HepG2 (cell line): ENCODE data around the gene ADAT3. TPM values are rescaled to one million over a fixed set of nuclear protein-coding genes. Genes with fewer than 3 reads are reported as not detected.

Source experiments
- ASH2L ChIP-seq: fragments of 300-600, 200-600 bp; sonication (generic); IDR thresholded peaks from 2 replicates; pipeline ENCODE4 v1.7.0; 2017; ENCODE audit warnings: low read depth, mild to moderate bottlenecking, moderate library complexity, mixed read lengths, low read length; ENCODE audit not compliant: insufficient read length
- CREM ChIP-seq, 2 experiments: sonication (generic) in 1 of 2; formaldehyde crosslinking in 1 of 2; IDR thresholded peaks; 2 replicates each; pipeline versions ENCODE4 v1.4.0 to v1.6.1; 2016 to 2020; ENCODE audit warnings: antibody characterized with exemption in 1 of 2, mild to moderate bottlenecking in 1 of 2, missing genetic modification reagents in 1 of 2
- LCORL ChIP-seq, 2 experiments: fragments of 450-650 bp in 1 of 2; sonication (generic) in 1 of 2; formaldehyde crosslinking in 1 of 2; IDR thresholded peaks; 2 replicates each; pipeline versions ENCODE4 v1.5.0 to v1.6.1; 2017 to 2020; ENCODE audit warnings: antibody characterized with exemption in 1 of 2, missing genetic modification reagents in 1 of 2
- NR2F1 ChIP-seq, 2 experiments: fragments of 450-650 bp in 1 of 2; formaldehyde crosslinking in 1 of 2; IDR thresholded peaks; 2 replicates each; pipeline versions ENCODE4 v1.5.0 to v1.6.1; 2016 to 2020; ENCODE audit warnings: mild to moderate bottlenecking in 1 of 2, missing compliant biosample characterization in 1 of 2, missing genetic modification reagents in 1 of 2, moderate library complexity in 1 of 2
- SIX4 ChIP-seq: sonication (generic); formaldehyde crosslinking; IDR thresholded peaks from 2 replicates; pipeline ENCODE4 v1.4.0; 2020; ENCODE audit warnings: missing genetic modification reagents
- SP4 ChIP-seq: sonication (generic); formaldehyde crosslinking; IDR thresholded peaks from 2 replicates; pipeline ENCODE4 v1.8.1; 2023; ENCODE audit warnings: mild to moderate bottlenecking, missing genetic modification reagents
- TARDBP ChIP-seq: sonication (generic); formaldehyde crosslinking; IDR thresholded peaks from 2 replicates; pipeline ENCODE4 v1.8.0; 2022; ENCODE audit warnings: mild to moderate bottlenecking, missing genetic modification reagents
- TGIF2 ChIP-seq: IDR thresholded peaks from 2 replicates; pipeline ENCODE4 v1.6.1; 2016; ENCODE audit warnings: control low read depth, missing compliant biosample characterization
- ZBTB38 ChIP-seq: sonication (generic); formaldehyde crosslinking; IDR thresholded peaks from 2 replicates; pipeline ENCODE4 v1.5.1; 2020; ENCODE audit warnings: mild to moderate bottlenecking, missing genetic modification reagents
- ZNF143 ChIP-seq: sonication (generic); formaldehyde crosslinking; IDR thresholded peaks from 2 replicates; pipeline ENCODE4 v1.4.0; 2020; ENCODE audit warnings: missing genetic modification reagents
- ZNF430 ChIP-seq: sonication (generic); formaldehyde crosslinking; IDR thresholded peaks from 2 replicates; pipeline ENCODE4 v1.9.0; 2021; ENCODE audit warnings: mild to moderate bottlenecking, missing genetic modification reagents
- ZNF788 ChIP-seq: sonication (generic); formaldehyde crosslinking; IDR thresholded peaks from 2 replicates; pipeline ENCODE4 v1.5.0; 2020; ENCODE audit warnings: mild to moderate bottlenecking, missing genetic modification reagents, borderline replicate concordance
- polyA plus RNA-seq, 8 experiments: library from polyadenylated mRNA; depleted of rRNA in 3 of 8; stranded (reverse) in 7 of 8; unstranded in 1 of 8; fragments of >200 nt; fragmentation: Illumina TruSeq in 4 of 8; extraction: Trizol in 4 of 8; gene quantifications; 2 replicates each; pipeline versions ENCODE4 v1.2.1 to v1.2.3, GENCODE V29; 2011 to 2016; ENCODE audit warnings: low read depth in 4 of 8, missing spikeins in 1 of 8, mixed read lengths in 1 of 8; ENCODE audit not compliant: insufficient read depth in 1 of 8
- total RNA-seq, 5 experiments: library from RNA; depleted of rRNA; stranded (reverse); fragments of >200 nt; fragmentation: Illumina TruSeq; extraction: Trizol; gene quantifications; 2 replicates each; pipeline ENCODE4 v1.2.3, GENCODE V29; 2016; ENCODE audit warnings: low read depth in 1 of 5
- TF ChIP-seq, protein P1 (sequence below): IDR thresholded peaks from 2 replicates; pipeline ENCODE4 v1.6.1; 2016; ENCODE audit warnings: low read depth, missing genetic modification reagents, missing compliant biosample characterization
- TF ChIP-seq, protein P2 (sequence below): sonication (generic); formaldehyde crosslinking; IDR thresholded peaks from 2 replicates; pipeline ENCODE4 v1.4.0; 2020; ENCODE audit warnings: mild to moderate bottlenecking, missing genetic modification reagents, borderline replicate concordance
- TF ChIP-seq, protein P3 (sequence below): sonication (generic); formaldehyde crosslinking; IDR thresholded peaks from 2 replicates; pipeline ENCODE4 v1.4.0; 2020; ENCODE audit warnings: mild to moderate bottlenecking, missing genetic modification reagents

Gene ADAT3
- total and polyA plus RNA-seq, 2 of the 13 experiments (the other 11 are each of a cell fraction or from before 2014, with no cell fraction given) = 0.95 to 3.5 TPM

DNA sequence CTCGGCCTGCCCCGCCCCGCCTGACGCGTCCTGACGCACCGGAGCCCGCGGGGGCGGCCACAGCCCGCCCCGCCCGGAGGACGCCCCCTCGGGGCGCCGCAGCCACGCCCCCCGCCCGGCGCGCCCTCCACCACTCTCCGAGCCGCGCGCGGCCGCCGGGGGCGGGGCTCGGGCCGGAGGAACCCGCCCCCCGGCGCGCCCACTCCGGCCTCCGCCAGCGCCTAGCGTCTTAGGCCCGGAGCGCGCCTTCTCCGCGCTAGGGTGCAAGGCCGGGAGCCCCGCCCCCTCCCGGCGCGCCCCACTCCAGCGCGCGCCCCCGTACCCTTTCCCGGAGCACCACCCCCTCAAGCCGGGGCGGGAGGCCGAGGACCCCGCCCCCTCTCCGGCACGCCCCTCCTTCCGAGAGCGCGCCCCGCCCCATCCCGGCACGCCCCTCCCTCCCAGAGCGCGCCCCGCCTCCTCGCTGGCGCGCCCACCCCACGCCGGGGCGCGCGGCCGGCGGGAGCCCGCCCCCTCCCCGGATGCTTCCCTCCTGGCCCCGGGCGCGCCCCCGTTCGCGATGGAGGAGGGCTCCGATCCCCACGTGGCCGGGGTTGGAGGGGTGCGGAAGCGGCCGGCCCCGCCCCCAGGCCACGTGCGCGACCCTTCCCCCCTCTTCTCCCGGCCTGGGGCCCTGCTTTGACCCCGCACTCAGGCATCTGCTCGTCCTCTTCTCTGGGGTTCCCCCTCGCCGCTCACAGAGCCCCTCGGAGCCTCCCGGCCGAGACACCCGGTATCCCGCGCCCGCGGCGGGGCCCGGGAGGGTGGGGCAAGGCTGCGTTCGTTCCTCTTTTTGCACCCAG, 41.3 kb upstream of the ADAT3 start (continued):
- TF ChIP-seq, protein P1, sequence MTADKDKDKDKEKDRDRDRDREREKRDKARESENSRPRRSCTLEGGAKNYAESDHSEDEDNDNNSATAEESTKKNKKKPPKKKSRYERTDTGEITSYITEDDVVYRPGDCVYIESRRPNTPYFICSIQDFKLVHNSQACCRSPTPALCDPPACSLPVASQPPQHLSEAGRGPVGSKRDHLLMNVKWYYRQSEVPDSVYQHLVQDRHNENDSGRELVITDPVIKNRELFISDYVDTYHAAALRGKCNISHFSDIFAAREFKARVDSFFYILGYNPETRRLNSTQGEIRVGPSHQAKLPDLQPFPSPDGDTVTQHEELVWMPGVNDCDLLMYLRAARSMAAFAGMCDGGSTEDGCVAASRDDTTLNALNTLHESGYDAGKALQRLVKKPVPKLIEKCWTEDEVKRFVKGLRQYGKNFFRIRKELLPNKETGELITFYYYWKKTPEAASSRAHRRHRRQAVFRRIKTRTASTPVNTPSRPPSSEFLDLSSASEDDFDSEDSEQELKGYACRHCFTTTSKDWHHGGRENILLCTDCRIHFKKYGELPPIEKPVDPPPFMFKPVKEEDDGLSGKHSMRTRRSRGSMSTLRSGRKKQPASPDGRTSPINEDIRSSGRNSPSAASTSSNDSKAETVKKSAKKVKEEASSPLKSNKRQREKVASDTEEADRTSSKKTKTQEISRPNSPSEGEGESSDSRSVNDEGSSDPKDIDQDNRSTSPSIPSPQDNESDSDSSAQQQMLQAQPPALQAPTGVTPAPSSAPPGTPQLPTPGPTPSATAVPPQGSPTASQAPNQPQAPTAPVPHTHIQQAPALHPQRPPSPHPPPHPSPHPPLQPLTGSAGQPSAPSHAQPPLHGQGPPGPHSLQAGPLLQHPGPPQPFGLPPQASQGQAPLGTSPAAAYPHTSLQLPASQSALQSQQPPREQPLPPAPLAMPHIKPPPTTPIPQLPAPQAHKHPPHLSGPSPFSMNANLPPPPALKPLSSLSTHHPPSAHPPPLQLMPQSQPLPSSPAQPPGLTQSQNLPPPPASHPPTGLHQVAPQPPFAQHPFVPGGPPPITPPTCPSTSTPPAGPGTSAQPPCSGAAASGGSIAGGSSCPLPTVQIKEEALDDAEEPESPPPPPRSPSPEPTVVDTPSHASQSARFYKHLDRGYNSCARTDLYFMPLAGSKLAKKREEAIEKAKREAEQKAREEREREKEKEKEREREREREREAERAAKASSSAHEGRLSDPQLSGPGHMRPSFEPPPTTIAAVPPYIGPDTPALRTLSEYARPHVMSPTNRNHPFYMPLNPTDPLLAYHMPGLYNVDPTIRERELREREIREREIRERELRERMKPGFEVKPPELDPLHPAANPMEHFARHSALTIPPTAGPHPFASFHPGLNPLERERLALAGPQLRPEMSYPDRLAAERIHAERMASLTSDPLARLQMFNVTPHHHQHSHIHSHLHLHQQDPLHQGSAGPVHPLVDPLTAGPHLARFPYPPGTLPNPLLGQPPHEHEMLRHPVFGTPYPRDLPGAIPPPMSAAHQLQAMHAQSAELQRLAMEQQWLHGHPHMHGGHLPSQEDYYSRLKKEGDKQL (CRISPR knock-in tag) = no peak
- TF ChIP-seq, protein P2, sequence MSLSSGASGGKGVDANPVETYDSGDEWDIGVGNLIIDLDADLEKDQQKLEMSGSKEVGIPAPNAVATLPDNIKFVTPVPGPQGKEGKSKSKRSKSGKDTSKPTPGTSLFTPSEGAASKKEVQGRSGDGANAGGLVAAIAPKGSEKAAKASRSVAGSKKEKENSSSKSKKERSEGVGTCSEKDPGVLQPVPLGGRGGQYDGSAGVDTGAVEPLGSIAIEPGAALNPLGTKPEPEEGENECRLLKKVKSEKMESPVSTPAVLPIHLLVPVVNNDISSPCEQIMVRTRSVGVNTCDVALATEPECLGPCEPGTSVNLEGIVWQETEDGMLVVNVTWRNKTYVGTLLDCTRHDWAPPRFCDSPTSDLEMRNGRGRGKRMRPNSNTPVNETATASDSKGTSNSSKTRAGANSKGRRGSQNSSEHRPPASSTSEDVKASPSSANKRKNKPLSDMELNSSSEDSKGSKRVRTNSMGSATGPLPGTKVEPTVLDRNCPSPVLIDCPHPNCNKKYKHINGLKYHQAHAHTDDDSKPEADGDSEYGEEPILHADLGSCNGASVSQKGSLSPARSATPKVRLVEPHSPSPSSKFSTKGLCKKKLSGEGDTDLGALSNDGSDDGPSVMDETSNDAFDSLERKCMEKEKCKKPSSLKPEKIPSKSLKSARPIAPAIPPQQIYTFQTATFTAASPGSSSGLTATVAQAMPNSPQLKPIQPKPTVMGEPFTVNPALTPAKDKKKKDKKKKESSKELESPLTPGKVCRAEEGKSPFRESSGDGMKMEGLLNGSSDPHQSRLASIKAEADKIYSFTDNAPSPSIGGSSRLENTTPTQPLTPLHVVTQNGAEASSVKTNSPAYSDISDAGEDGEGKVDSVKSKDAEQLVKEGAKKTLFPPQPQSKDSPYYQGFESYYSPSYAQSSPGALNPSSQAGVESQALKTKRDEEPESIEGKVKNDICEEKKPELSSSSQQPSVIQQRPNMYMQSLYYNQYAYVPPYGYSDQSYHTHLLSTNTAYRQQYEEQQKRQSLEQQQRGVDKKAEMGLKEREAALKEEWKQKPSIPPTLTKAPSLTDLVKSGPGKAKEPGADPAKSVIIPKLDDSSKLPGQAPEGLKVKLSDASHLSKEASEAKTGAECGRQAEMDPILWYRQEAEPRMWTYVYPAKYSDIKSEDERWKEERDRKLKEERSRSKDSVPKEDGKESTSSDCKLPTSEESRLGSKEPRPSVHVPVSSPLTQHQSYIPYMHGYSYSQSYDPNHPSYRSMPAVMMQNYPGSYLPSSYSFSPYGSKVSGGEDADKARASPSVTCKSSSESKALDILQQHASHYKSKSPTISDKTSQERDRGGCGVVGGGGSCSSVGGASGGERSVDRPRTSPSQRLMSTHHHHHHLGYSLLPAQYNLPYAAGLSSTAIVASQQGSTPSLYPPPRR = no peak
- TF ChIP-seq SP4 (CRISPR knock-in tag) (peak; percentile 91), TGIF2 (no peak), ZNF143 (no peak), ASH2L (peak; percentile 18), NR2F1 (CRISPR knock-in tag; IDR thresholded peaks at IDR 0.05) (peak in 1 of 2 experiments; percentile 68; a peak in 1 of 4 replicates), ZNF788 (no peak), ZNF430 (no peak; the same call in 1 of the 2 replicates), ZBTB38 (no peak; the same call in 1 of the 2 replicates), TARDBP (CRISPR knock-in tag) (no peak), SIX4 (CRISPR knock-in tag) (no peak), CREM (IDR thresholded peaks at IDR 0.05) (no peak), CREM (CRISPR knock-in tag; IDR thresholded peaks at IDR 0.05) (no peak), LCORL (IDR thresholded peaks at IDR 0.05) (no peak), LCORL (CRISPR knock-in tag; IDR thresholded peaks at IDR 0.05) (no peak)
- TF ChIP-seq, protein P3, sequence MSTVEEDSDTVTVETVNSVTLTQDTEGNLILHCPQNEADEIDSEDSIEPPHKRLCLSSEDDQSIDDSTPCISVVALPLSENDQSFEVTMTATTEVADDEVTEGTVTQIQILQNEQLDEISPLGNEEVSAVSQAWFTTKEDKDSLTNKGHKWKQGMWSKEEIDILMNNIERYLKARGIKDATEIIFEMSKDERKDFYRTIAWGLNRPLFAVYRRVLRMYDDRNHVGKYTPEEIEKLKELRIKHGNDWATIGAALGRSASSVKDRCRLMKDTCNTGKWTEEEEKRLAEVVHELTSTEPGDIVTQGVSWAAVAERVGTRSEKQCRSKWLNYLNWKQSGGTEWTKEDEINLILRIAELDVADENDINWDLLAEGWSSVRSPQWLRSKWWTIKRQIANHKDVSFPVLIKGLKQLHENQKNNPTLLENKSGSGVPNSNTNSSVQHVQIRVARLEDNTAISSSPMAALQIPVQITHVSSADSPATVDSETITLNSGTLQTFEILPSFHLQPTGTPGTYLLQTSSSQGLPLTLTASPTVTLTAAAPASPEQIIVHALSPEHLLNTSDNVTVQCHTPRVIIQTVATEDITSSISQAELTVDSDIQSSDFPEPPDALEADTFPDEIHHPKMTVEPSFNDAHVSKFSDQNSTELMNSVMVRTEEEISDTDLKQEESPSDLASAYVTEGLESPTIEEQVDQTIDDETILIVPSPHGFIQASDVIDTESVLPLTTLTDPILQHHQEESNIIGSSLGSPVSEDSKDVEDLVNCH = no peak
